GM21825 (cell line): ENCODE measurements around the gene FSIP1.

ENCODE experiments used
- ATAC-seq: cut with Tn5 transposase; IDR thresholded peaks from one replicate; pipeline ENCODE4 v1.9.1; 2021; ENCODE audit warnings: mild to moderate bottlenecking, moderate library complexity; ENCODE audit not compliant: unreplicated experiment

FSIP1 gene

GRCh38 chr15:39721893-39722292 lies 60.7 kb downstream of the FSIP1 start:
- ATAC-seq: no peak

GRCh38 chr15:39720621-39721611 lies 61.7 kb downstream of the FSIP1 start:
- no peak for ATAC-seq

- ATAC-seq: no peak
These were observed 62.6 kb downstream of the FSIP1 start for GRCh38 chr15:39720081-39720480.

GRCh38 chr15:39719109-39719508 lies 63.5 kb downstream of the FSIP1 start:
- no peak for ATAC-seq

- ATAC-seq: no peak
These were observed 65.5 kb downstream of the FSIP1 start for GRCh38 chr15:39717134-39717533.

- no peak for ATAC-seq
These were observed 68.4 kb downstream of the FSIP1 start for GRCh38 chr15:39714251-39714650.

- no peak for ATAC-seq
These were observed 68.8 kb downstream of the FSIP1 start for GRCh38 chr15:39713846-39714245.

GRCh38 chr15:39710681-39711080 lies 72.0 kb downstream of the FSIP1 start:
- ATAC-seq: no peak

GRCh38 chr15:39709941-39710340 lies 72.7 kb downstream of the FSIP1 start:
- ATAC-seq: no peak

GRCh38 chr15:39706206-39706605 lies 76.4 kb downstream of the FSIP1 start:
- no peak for ATAC-seq

GRCh38 chr15:39704689-39705088 lies 78.0 kb downstream of the FSIP1 start:
- ATAC-seq: no peak

GRCh38 chr15:39704235-39704634 lies 78.4 kb downstream of the FSIP1 start:
- ATAC-seq: no peak

- ATAC-seq: no peak
These were observed 80.7 kb downstream of the FSIP1 start for GRCh38 chr15:39701988-39702387.

GRCh38 chr15:39700375-39700700 lies 82.3 kb downstream of the FSIP1 start:
- ATAC-seq: no peak

- ATAC-seq: no peak
These were observed 82.9 kb downstream of the FSIP1 start for GRCh38 chr15:39699516-39700374.

GRCh38 chr15:39698444-39699390 lies 83.9 kb downstream of the FSIP1 start:
- no peak for ATAC-seq

GRCh38 chr15:39697509-39697908 lies 85.1 kb downstream of the FSIP1 start:
- ATAC-seq: no peak

GRCh38 chr15:39695793-39696192 lies 86.8 kb downstream of the FSIP1 start:
- no peak for ATAC-seq

- ATAC-seq: no peak
These were observed 90.0 kb downstream of the FSIP1 start for GRCh38 chr15:39692356-39693327.
